Activated T-cell treated with anti-CD3 and anti-CD28 coated beads, Interleukin-2, amount 50 U/mL, for 4 hours (primary cell): ENCODE measurements around the gene AMMECR1L. TPM values are rescaled to one million over a fixed set of nuclear protein-coding genes. Genes with fewer than 3 reads are reported as not detected.

Source experiments
- ATAC-seq, 2 donors: fragments of 200-7000 bp; cut with Tn5 transposase; one replicate each; pipeline ENCODE4 v1.10.0; 2021
- DNase-seq: peaks from one replicate; pipeline ENCODE4 v3.0.0-alpha.2; 2020
- H3K27me3 Mint-ChIP-seq: one replicate; pipeline ENCODE4 v1.8.0; 2021; ENCODE audit warnings: low read depth, mixed read lengths
- H3K36me3 Mint-ChIP-seq: one replicate; pipeline ENCODE4 v1.8.0; 2022; ENCODE audit warnings: mixed read lengths; ENCODE audit not compliant: insufficient read depth
- H3K4me1 Mint-ChIP-seq: one replicate; pipeline ENCODE4 v1.8.0; 2021; ENCODE audit warnings: low read depth, mixed read lengths
- H3K4me3 Mint-ChIP-seq: one replicate; pipeline ENCODE4 v1.8.0; 2021; ENCODE audit warnings: mild to moderate bottlenecking, moderate library complexity, mixed read lengths
- H3K9me3 Mint-ChIP-seq: one replicate; pipeline ENCODE4 v1.8.0; 2021; ENCODE audit warnings: mixed read lengths
- total RNA-seq, 3 donors: library from RNA; stranded (reverse); gene quantifications; one replicate each; pipeline ENCODE4 v1.2.1, GENCODE V29; 2021

The AMMECR1L gene
- total RNA-seq, 3 donors from 2014 or later = 16.7 to 19.6 (median 18.6) TPM

DNA sequence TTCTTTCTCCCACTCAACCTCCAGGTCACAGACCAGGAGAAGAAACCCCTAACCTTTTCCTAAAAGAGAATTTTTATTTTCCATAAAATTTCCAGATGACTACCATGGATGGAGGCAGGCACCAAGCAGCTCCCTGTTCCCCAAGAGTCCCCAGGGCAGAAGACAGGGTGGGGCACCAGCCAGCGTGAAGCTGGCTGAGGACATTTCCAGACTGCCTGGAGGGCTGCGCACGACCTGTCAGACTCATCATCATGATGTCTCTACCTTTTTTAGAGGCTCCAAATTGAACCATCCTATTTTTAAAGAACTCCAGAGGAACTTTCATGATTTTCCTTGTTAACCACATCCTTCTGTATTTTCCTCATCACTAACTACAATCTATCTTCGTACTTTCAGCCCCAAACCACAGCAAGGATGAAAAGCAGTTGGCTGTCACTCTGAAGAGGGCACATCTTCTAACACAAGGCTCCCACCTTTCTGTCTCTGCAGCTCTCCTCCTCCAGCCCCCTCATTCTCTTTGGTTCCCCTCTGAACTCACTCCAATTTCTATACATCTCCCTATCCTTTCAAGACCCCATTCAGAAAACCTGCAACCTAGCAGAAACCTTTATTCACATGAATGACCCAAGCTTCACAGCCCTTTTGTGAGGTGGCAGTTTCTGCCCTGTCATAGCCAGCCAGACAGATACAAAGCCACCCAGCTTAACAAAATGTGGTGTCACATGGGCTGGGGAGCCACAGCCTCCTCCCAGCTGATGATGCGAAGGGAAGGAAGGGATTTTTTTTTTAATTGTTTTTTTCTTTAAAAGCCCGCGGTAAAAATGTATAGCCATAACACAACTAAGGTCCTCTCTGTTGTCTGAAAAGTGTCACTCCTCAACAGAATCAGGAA is 11.1 kb downstream of the AMMECR1L start:
- Mint-ChIP-seq H3K9me3 (no peaks in the 10 kb centered on the region), H3K4me1 (peaks cover 41% of the 10 kb centered on the region), H3K36me3 (peaks cover 31% of the 10 kb centered on the region), H3K27me3 (no peaks in the 10 kb centered on the region), H3K4me3 (peak overlapping the region; percentile 20)
- ATAC-seq = peak; percentile 74
- DNase-seq = no peak

DNA sequence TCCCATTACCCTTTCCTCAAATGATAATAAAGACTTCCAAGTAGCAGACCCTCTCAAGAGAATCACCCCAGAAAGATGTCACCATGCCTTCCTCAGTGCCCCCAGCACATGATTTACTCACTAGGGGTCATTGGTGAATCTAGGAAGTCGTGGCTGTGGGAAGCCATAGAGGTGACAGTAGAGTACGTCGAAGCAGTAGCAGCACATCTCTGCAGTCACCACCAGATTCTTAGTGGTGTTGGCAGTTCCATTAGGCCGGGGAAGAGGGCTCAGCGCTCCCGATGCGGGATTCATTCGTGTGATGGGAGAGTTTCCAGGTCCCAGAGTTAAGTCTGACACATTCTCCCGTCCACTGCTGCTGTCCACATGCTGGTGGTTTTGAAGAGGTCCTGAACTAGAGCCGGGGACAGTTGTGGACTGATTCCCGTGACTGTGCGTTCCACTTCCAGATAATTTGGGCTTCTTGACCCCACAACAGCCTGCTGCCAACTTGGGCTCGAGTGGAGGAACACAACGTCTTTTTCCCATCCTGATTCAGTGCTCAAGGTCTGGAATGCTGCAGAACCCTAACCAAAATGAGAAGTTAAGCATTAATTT is 12.0 kb downstream of the AMMECR1L start:
- Mint-ChIP-seq H3K36me3 (peaks cover 33% of the 10 kb centered on the region), H3K27me3 (no peaks in the 10 kb centered on the region), H3K4me1 (peaks cover 33% of the 10 kb centered on the region), H3K4me3 (no peak overlapping the region), H3K9me3 (no peaks in the 10 kb centered on the region)
- ATAC-seq (no peak), DNase-seq (no peak)

DNA sequence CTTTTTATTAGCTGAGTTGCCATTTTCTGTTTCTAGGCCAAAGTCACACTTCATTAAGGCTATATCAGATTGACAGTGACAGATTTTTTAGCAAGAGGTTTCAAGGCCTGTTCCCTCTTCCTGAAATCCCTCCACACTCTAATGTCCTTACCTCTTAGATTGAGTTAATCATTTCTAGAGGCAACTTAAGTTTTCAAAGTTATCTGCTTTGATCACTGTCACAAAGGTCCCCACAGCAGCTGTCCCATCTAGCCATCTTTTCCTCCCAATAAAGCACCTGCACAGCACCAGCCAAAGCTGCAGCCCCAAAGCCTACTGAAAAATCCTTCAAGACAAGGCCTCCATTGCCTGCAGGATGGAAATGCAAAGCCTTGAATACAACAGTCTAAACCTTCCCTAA is 13.4 kb downstream of the AMMECR1L start:
- DNase-seq = no peak
- H3K27me3 Mint-ChIP-seq = no peaks in the 10 kb centered on the region
- H3K36me3 Mint-ChIP-seq = peaks cover 38% of the 10 kb centered on the region
- H3K4me1 Mint-ChIP-seq = peaks cover 23% of the 10 kb centered on the region
- no peaks in the 10 kb centered on the region for H3K9me3 Mint-ChIP-seq
- H3K4me3 Mint-ChIP-seq = no peak overlapping the region
- ATAC-seq = no peak

DNA sequence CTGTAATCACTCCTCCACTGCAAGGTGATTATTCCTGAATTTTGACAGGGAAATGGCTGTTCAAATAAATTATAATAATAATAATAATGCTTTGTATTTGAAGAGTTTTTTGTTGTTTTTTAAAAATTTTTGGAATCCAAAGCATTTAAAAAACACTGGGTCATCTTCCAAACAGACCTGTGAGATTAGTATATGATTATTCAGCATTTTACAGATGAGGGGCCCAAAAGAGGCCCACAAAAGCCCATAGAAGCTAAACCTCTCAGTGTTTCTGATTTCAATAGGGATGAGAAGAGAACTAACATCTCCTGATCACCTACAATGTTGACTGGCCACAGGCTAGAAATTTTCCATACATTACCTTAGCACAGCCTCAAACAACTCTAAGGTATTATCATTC is 19.8 kb downstream of the AMMECR1L start:
- no peaks in the 10 kb centered on the region for H3K27me3 Mint-ChIP-seq
- no peaks in the 10 kb centered on the region for H3K9me3 Mint-ChIP-seq
- H3K4me1 Mint-ChIP-seq = no peaks in the 10 kb centered on the region
- peaks cover 47% of the 10 kb centered on the region for H3K36me3 Mint-ChIP-seq
- ATAC-seq (no peak), DNase-seq (no peak)
- H3K4me3 Mint-ChIP-seq = no peak overlapping the region

DNA sequence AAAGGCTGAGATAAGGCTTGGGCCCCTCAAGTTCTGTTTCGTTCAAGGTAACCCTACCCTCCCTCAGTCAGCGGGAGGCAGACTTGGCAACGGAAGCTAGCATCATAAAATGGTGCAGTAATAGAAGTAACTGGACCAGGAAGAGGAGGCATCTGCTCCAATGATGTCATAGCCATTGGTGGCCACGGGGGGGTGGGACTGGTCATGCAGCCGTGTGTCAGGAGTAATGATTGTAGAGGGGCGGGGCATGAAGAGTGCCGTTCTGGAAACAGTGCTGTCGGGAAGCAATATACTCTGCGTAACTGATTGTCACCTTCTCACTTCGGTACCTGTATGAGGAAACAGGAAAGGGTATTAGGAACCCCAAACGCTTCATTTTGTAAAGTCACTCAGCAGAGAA is 20.9 kb downstream of the AMMECR1L start:
- H3K27me3 Mint-ChIP-seq = no peaks in the 10 kb centered on the region
- ATAC-seq (no peak), DNase-seq (no peak)
- H3K4me1 Mint-ChIP-seq = peaks cover 2% of the 10 kb centered on the region
- no peak overlapping the region for H3K4me3 Mint-ChIP-seq
- no peaks in the 10 kb centered on the region for H3K9me3 Mint-ChIP-seq
- H3K36me3 Mint-ChIP-seq = peaks cover 41% of the 10 kb centered on the region

DNA sequence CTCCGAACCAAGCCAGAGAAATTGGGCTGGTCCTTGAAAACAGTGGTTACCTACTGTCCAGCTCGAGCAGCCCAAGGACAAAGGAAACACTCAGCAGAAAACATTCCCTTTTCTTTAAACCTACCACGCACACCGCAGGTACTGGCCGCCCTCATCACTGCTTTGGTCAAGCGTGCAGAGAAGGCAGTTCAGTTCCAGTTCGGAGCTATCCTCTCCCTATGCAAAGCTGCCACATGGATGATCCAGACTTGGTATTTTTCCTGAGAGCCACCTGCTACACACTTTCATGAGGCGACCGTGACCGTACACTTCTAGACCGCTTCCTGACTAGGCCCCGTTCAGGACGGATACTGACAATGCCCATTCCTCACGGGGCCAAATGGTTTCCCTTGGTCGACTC is 23.5 kb downstream of the AMMECR1L start:
- H3K9me3 Mint-ChIP-seq = no peaks in the 10 kb centered on the region
- H3K27me3 Mint-ChIP-seq = no peaks in the 10 kb centered on the region
- peaks cover 16% of the 10 kb centered on the region for H3K4me1 Mint-ChIP-seq
- no peak for DNase-seq
- no peak for ATAC-seq
- no peak overlapping the region for H3K4me3 Mint-ChIP-seq
- H3K36me3 Mint-ChIP-seq = peaks cover 36% of the 10 kb centered on the region

DNA sequence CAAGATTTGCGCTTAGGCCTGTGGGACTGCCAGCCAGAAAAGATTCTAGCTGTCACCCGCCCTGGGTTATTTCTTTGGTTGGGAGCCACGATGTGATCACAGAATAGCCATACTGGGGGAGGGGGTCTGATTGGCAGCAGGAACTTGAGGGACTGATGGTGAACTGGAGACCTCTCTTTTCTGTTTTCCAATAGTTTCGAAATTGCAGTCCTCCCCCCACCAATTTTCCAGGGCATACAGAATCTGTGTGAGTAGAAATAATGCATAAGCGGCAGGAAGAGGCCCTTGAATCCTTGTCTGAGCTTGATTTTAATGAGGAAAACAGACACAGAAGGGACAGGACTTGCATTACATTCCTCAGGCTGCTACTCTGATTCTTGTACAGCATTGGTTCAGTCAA is 25.6 kb downstream of the AMMECR1L start:
- Mint-ChIP-seq H3K4me3 (no peak overlapping the region), H3K9me3 (no peaks in the 10 kb centered on the region), H3K4me1 (peaks cover 28% of the 10 kb centered on the region), H3K36me3 (peaks cover 23% of the 10 kb centered on the region), H3K27me3 (no peaks in the 10 kb centered on the region)
- DNase-seq (no peak), ATAC-seq (no peak)

DNA sequence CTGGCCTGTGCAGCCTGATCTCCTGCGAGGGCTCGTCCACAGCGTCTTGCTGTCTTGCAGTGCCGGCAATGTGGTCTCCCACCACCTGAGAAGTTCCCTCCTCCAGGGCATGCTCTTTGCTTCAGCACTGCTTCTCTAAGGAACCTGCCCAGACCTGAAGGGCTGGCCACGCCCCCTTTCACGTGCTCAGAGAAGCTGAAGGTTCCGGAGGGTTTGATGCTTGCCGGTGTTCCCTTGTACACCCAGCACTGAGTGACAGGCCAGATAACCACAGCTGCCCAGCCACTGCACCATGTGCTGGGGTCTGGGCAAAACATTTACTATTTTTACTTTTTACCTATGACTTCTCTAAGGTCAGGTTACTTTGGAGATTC is 26.1 kb downstream of the AMMECR1L start:
- Mint-ChIP-seq H3K36me3 (peaks cover 19% of the 10 kb centered on the region), H3K9me3 (no peaks in the 10 kb centered on the region), H3K4me3 (peak overlapping the region; percentile 66), H3K4me1 (peaks cover 31% of the 10 kb centered on the region), H3K27me3 (no peaks in the 10 kb centered on the region)
- ATAC-seq (no peak), DNase-seq (peak; percentile 65)

DNA sequence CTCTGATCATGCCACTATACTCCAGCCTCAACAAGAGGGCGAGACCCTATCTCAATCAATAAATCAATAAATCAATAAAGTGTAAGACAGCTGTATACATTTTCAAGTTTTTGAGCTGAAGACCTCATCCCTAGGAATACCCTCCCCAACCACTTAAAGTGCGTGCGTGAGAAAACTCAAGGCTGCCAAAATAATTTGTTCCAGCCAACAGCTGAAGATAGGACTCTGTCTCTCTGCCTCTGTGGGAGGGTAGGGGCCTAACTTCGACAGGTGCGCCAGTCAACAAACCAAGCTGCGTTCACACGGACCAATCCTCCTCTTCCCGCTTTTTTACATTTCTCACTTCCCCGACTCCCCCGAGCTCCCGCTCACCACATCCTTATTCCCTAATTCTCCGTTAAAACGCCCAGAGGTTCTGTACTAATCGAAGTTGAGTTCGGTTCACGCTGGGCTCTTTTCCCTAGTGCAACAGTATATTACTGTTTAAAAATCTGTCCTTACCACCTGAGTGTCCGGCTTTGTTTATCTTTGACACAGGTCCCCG is 28.4 kb downstream of the AMMECR1L start:
- DNase-seq = no peak
- Mint-ChIP-seq H3K9me3 (no peaks in the 10 kb centered on the region), H3K4me1 (peaks cover 50% of the 10 kb centered on the region), H3K27me3 (no peaks in the 10 kb centered on the region), H3K36me3 (peaks cover 17% of the 10 kb centered on the region), H3K4me3 (peak overlapping the region; percentile 95)
- ATAC-seq = peak; percentile 12 to 18

DNA sequence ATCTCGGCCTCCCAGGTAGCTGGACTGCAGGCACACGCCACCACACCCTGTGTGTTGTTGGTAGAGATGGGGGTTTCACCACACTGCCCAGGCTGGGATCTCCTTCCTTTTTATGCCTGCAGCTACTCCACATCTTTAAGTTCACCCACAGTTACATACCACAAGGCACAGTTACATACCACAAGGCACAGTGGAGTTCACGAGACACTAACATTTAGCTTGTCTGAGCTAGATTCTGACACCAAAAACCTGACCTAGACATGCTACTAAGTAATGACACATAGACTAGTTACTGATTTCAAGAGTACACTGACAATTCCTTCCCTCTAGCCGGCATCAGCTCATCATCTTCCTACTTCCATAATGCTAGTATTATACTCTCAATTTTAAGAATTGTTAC is 32.1 kb downstream of the AMMECR1L start:
- no peak for ATAC-seq
- Mint-ChIP-seq H3K4me1 (peaks cover 42% of the 10 kb centered on the region), H3K9me3 (no peaks in the 10 kb centered on the region)

DNA sequence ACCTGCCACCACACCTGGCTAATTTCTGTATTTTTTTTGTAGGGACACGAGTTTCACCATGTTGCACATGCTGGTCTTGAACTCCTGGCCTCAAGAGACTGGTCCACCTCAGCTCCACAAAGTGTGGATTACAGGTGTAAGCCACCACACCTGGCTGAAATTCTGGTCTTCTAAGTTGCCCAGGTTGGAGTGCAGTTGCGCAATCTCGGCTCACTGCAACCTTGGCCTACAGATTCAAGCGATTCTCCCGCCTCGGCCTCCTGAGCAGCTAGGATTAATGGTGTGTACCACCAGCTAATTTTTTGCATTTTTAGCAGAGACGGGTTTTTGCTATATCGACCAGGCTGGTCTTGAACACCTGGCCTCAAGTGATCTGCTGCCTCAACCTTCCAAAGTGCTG is 33.4 kb downstream of the AMMECR1L start:
- Mint-ChIP-seq H3K9me3 (no peaks in the 10 kb centered on the region), H3K36me3 (peaks cover 28% of the 10 kb centered on the region), H3K4me1 (peaks cover 36% of the 10 kb centered on the region), H3K4me3 (no peak overlapping the region), H3K27me3 (no peaks in the 10 kb centered on the region)
- ATAC-seq (no peak), DNase-seq (no peak)

More for the DNA sequence above, 32.1 kb downstream of the AMMECR1L start:
- DNase-seq = no peak
- H3K27me3 Mint-ChIP-seq = no peaks in the 10 kb centered on the region
- H3K36me3 Mint-ChIP-seq = peaks cover 31% of the 10 kb centered on the region
- no peak overlapping the region for H3K4me3 Mint-ChIP-seq

DNA sequence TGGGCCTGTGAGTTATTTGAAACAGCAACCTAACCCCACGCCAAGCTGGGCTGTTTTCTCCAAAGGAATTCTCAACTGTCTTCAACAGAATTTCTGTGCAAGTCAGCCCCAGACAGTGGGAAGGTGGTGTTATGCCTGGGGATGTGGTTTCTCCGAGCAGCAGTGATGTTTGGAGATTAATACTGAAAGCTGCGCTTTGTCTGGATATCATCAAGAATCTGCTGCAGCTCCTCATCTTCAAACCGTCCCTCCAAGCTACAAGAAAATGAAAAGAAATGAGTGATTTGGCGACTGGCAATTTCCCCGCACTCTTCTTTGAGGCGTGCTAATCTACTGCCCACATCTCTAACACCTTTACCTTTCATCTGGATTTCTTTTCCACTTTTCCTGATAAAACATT is 37.8 kb downstream of the AMMECR1L start:
- H3K9me3 Mint-ChIP-seq = no peaks in the 10 kb centered on the region
- DNase-seq = no peak
- peaks cover 30% of the 10 kb centered on the region for H3K36me3 Mint-ChIP-seq
- peaks cover 8% of the 10 kb centered on the region for H3K4me1 Mint-ChIP-seq
- no peak for ATAC-seq
- H3K27me3 Mint-ChIP-seq = no peaks in the 10 kb centered on the region
- no peak overlapping the region for H3K4me3 Mint-ChIP-seq

DNA sequence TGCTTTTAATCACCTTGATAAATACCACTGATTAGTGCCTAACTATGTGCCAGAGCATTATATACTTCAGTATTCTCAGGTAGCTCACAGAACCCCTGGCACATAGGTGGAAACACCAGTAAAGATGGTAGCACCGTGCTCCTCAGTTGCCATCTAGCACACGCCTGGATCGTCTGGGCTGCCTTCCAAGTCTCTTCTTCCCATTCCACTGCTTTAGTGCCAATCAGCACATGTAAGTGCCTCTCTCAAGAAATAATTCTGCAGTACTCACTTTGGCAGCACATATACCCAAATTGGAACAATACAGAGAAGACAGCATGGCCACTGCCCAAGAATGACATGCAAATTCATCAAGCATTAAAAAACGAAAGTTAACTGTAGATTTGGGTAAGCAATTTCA is 40.8 kb downstream of the AMMECR1L start:
- Mint-ChIP-seq H3K4me1 (peaks cover 5% of the 10 kb centered on the region), H3K4me3 (no peak overlapping the region), H3K27me3 (no peaks in the 10 kb centered on the region), H3K9me3 (no peaks in the 10 kb centered on the region), H3K36me3 (peaks cover 23% of the 10 kb centered on the region)
- ATAC-seq = no peak
- no peak for DNase-seq

DNA sequence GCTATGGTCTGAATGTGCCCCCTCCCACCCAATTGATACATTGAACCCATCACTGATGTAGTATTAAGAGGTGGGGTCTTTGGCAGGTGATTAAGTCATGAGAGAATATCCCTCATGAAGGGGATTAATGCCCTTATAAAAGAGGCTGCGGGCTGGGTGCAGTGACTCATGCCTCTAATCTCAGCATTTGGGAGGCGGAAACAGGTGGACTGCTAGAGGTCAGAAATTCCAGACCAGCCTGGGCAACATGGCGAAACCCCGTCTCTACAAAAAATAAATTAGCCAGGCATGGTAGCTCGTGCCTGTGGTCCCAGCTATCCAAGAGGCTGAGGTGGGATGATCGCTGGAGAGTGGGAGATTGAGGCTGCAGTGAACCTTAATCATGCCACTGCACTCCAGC is 42.1 kb downstream of the AMMECR1L start:
- Mint-ChIP-seq H3K4me3 (no peak overlapping the region), H3K4me1 (peaks cover 5% of the 10 kb centered on the region), H3K36me3 (peaks cover 15% of the 10 kb centered on the region), H3K27me3 (no peaks in the 10 kb centered on the region), H3K9me3 (no peaks in the 10 kb centered on the region)
- ATAC-seq = no peak
- DNase-seq = no peak
